H9 (cell line): ENCODE data around the gene EVI5L. TPM values are rescaled to one million over a fixed set of nuclear protein-coding genes. Genes with fewer than 3 reads are reported as not detected.

Experiments
- DNase-seq: peaks from one replicate; pipeline ENCODE4 v3.0.0-alpha.2; 2017
- H2AFZ ChIP-seq: one replicate; pipeline ENCODE4 v1.6.1; 2013; ENCODE audit warnings: mild to moderate bottlenecking, low read length, control low read depth, moderate library complexity
- H2AK5ac ChIP-seq: 2 replicates; pipeline ENCODE4 v1.6.1; 2013; ENCODE audit warnings: low read length, control low read depth, mixed read lengths; ENCODE audit not compliant: insufficient read length
- H2BK120ac ChIP-seq: one replicate; pipeline ENCODE4 v1.6.1; 2013; ENCODE audit warnings: low read depth, mild to moderate bottlenecking, low read length, control low read depth, inconsistent platforms; ENCODE audit not compliant: poor library complexity, severe bottlenecking
- H2BK12ac ChIP-seq: 2 replicates; pipeline ENCODE4 v1.6.1; 2013; ENCODE audit warnings: low read length, control low read depth, mixed read lengths, low read depth; ENCODE audit not compliant: insufficient read length
- H2BK15ac ChIP-seq: 2 replicates; pipeline ENCODE4 v1.6.1; 2013; ENCODE audit warnings: low read depth, low read length, control low read depth
- H2BK20ac ChIP-seq: one replicate; pipeline ENCODE4 v1.6.1; 2013; ENCODE audit warnings: low read depth, mild to moderate bottlenecking, low read length, control low read depth, inconsistent platforms; ENCODE audit not compliant: poor library complexity, severe bottlenecking
- H2BK5ac ChIP-seq: 2 replicates; pipeline ENCODE4 v1.6.1; 2013; ENCODE audit warnings: low read length, control low read depth, mixed read lengths; ENCODE audit not compliant: insufficient read length
- H3K14ac ChIP-seq: 2 replicates; pipeline ENCODE4 v1.6.1; 2013; ENCODE audit warnings: low read length, control low read depth; ENCODE audit not compliant: insufficient read depth
- H3K18ac ChIP-seq: 2 replicates; pipeline ENCODE4 v1.6.1; 2013; ENCODE audit warnings: low read depth, mild to moderate bottlenecking, mixed read lengths, low read length, control low read depth; ENCODE audit not compliant: insufficient read length
- H3K23ac ChIP-seq: 2 replicates; pipeline ENCODE4 v1.6.1; 2013; ENCODE audit warnings: low read length, control low read depth, mixed read lengths, low read depth; ENCODE audit not compliant: insufficient read length
- H3K23me2 ChIP-seq: 2 replicates; pipeline ENCODE4 v1.6.1; 2013; ENCODE audit warnings: low read depth, mild to moderate bottlenecking, mixed read lengths, low read length, control low read depth; ENCODE audit not compliant: insufficient read length, poor library complexity, severe bottlenecking
- H3K27ac ChIP-seq: 2 replicates; pipeline ENCODE4 v1.5.1; 2013; ENCODE audit warnings: low read length, control low read depth, mixed read lengths, low read depth; ENCODE audit not compliant: insufficient read length
- H3K27me3 ChIP-seq: 2 replicates; pipeline ENCODE4 v1.6.1; 2013; ENCODE audit warnings: low read length, control low read depth, inconsistent platforms; ENCODE audit not compliant: insufficient read depth
- H3K4ac ChIP-seq: 2 replicates; pipeline ENCODE4 v1.6.1; 2013; ENCODE audit warnings: low read depth, mild to moderate bottlenecking, control low read depth, inconsistent platforms, low read length, moderate library complexity
- H3K4me1 ChIP-seq: 2 replicates; pipeline ENCODE4 v1.6.1; 2013; ENCODE audit warnings: low read length, control low read depth, inconsistent platforms; ENCODE audit not compliant: insufficient read depth
- H3K4me2 ChIP-seq: 2 replicates; pipeline ENCODE4 v1.6.1; 2013; ENCODE audit warnings: low read length, control low read depth, mixed read lengths; ENCODE audit not compliant: insufficient read length, insufficient read depth
- H3K56ac ChIP-seq: 2 replicates; pipeline ENCODE4 v1.6.1; 2013; ENCODE audit warnings: low read depth, mild to moderate bottlenecking, mixed read lengths, low read length, control low read depth; ENCODE audit not compliant: insufficient read length
- H3K79me1 ChIP-seq: 2 replicates; pipeline ENCODE4 v1.6.1; 2013; ENCODE audit warnings: low read depth, mild to moderate bottlenecking, moderate library complexity, low read length, control low read depth, inconsistent platforms; ENCODE audit not compliant: insufficient read depth, poor library complexity, severe bottlenecking
- H3K79me2 ChIP-seq: 2 replicates; pipeline ENCODE4 v1.6.1; 2013; ENCODE audit warnings: low read length, control low read depth, inconsistent platforms; ENCODE audit not compliant: insufficient read depth
- H3K9ac ChIP-seq: 2 replicates; pipeline ENCODE4 v1.6.1; 2013; ENCODE audit warnings: low read length, control low read depth, mixed read lengths; ENCODE audit not compliant: insufficient read length; ENCODE audit errors: extremely low read depth
- H3K9me3 ChIP-seq: one replicate; pipeline ENCODE4 v1.6.1; 2013; ENCODE audit warnings: low read depth, low read length, inconsistent platforms; ENCODE audit not compliant: control insufficient read depth
- H3T11ph ChIP-seq: one replicate; pipeline ENCODE4 v1.6.1; 2013; ENCODE audit warnings: mild to moderate bottlenecking, low read length, control low read depth, inconsistent platforms
- H4K20me1 ChIP-seq: one replicate; pipeline ENCODE4 v1.6.1; 2013; ENCODE audit not compliant: control insufficient read depth, insufficient read length, insufficient read depth
- H4K5ac ChIP-seq: 2 replicates; pipeline ENCODE4 v1.6.1; 2013; ENCODE audit warnings: low read depth, mild to moderate bottlenecking, mixed read lengths, low read length, control low read depth; ENCODE audit not compliant: insufficient read length
- H4K8ac ChIP-seq: replicated peaks from 2 replicates; pipeline ENCODE4 v1.6.1; 2013; ENCODE audit warnings: low read length, control low read depth, mixed read lengths, low read depth; ENCODE audit not compliant: insufficient read length
- H4K91ac ChIP-seq: 2 replicates; pipeline ENCODE4 v1.6.1; 2013; ENCODE audit warnings: low read depth, mild to moderate bottlenecking, moderate library complexity, mixed read lengths, low read length, control low read depth; ENCODE audit not compliant: insufficient read length
- H3K27ac Mint-ChIP-seq, 3 experiments: 2 replicates in 2 of 3; 3 replicates in 1 of 3; pipeline ENCODE4 v1.8.0; 2020 to 2021; ENCODE audit warnings: mixed read lengths in 3 of 3, mild to moderate bottlenecking in 1 of 3, moderate library complexity in 1 of 3
- H3K27me3 Mint-ChIP-seq: 2 replicates; pipeline ENCODE4 v1.8.0; 2021; ENCODE audit warnings: low read depth, mild to moderate bottlenecking, moderate library complexity, mixed read lengths
- H3K36me3 Mint-ChIP-seq, 3 experiments: 2 replicates in 2 of 3; 3 replicates in 1 of 3; pipeline ENCODE4 v1.8.0; 2020 to 2021; ENCODE audit warnings: low read depth in 3 of 3, mixed read lengths in 3 of 3; ENCODE audit not compliant: insufficient read depth in 1 of 3
- H3K4me1 Mint-ChIP-seq, 2 experiments: 2 replicates each; pipeline ENCODE4 v1.8.0; 2020; ENCODE audit warnings: mixed read lengths in 2 of 2
- H3K4me3 Mint-ChIP-seq, 2 experiments: 2 replicates in 1 of 2; 3 replicates in 1 of 2; pipeline ENCODE4 v1.8.0; 2020 to 2021; ENCODE audit warnings: mild to moderate bottlenecking in 2 of 2, mixed read lengths in 2 of 2, moderate library complexity in 1 of 2
- H3K9me3 Mint-ChIP-seq, 2 experiments: 2 replicates in 1 of 2; 3 replicates in 1 of 2; pipeline ENCODE4 v1.8.0; 2020; ENCODE audit warnings: mild to moderate bottlenecking in 2 of 2, mixed read lengths in 2 of 2, moderate library complexity in 1 of 2
- CTCF ChIP-seq: fragments of 200-600 bp; sonication (generic); conservative IDR thresholded peaks from 3 replicates; pipeline ENCODE4 v1.8.0; 2021; ENCODE audit warnings: antibody characterized with exemption, mild to moderate bottlenecking
- WGBS: extraction: QIAGEN DNeasy Blood & Tissue Kit; methylation state at CpG from one replicate; pipeline ENCODE4 v1.1.7; 2013; ENCODE audit warnings: missing lambda C conversion rate, low lambda C conversion rate, mixed read lengths; ENCODE audit not compliant: insufficient read length; ENCODE audit errors: extremely low coverage; 5-methylcytosine and 5-hydroxymethylcytosine counted together
- total RNA-seq: library from RNA; stranded (reverse); gene quantifications from 2 replicates; pipeline ENCODE4 v1.2.1, GENCODE V29; 2021

The EVI5L gene
- total RNA-seq, 1 experiment from 2014 or later, result 7.1 TPM

- Histone ChIP-seq H3K27ac (no peak overlapping the region), H3K23me2 (peaks cover 10% of the 10 kb centered on the region), H3K79me1 (no peaks in the 10 kb centered on the region), H3K79me2 (peaks cover 6% of the 10 kb centered on the region; the same call in 1 of the 2 replicates), H2AK5ac (no peak overlapping the region), H3T11ph (no peak overlapping the region), H4K91ac (no peak overlapping the region), H3K4ac (no peak overlapping the region), H2BK5ac (no peak overlapping the region), H3K27me3 (no peaks in the 10 kb centered on the region), H2BK15ac (no peak overlapping the region), H3K9me3 (no peaks in the 10 kb centered on the region), H4K5ac (no peak overlapping the region), H3K23ac (no peak overlapping the region), H4K8ac (no peak overlapping the region), H3K9ac (no peak overlapping the region), H3K56ac (no peak overlapping the region), H3K4me2 (no peak overlapping the region), H2AFZ (no peak overlapping the region), H3K14ac (no peak overlapping the region), H2BK12ac (no peak overlapping the region), H2BK20ac (no peak overlapping the region), H3K18ac (no peak overlapping the region), H2BK120ac (no peak overlapping the region), H3K4me1 (0 out of 2 replicates have a peak, but pooled peaks cover 4% of the 10 kb centered on the region), H4K20me1 (no peaks in the 10 kb centered on the region)
- Mint-ChIP-seq H3K27ac (no peak overlapping the region), H3K4me1 (peaks cover 11 to 13% of the 10 kb centered on the region in 2 experiments), H3K27me3 (peaks cover 7% of the 10 kb centered on the region), H3K9me3 (no peaks in the 10 kb centered on the region; a peak in 2 of 5 replicates), H3K4me3 (no peak overlapping the region), H3K36me3 (peaks cover 20 to 40% (median 36%) of the 10 kb centered on the region in 3 experiments)
- no CpG with 5 or more reads among the region's 19 CpGs for WGBS
- TF ChIP-seq CTCF, result no peak
- no peak for DNase-seq
Measured at GRCh38 chr19:7908742-7909461, 78.9 kb downstream of the EVI5L start.
